Fibroblast of the aortic adventitia (primary cell): Measurements from ENCODE around the gene STK38L. TPM values are rescaled to one million over a fixed set of nuclear protein-coding genes. Genes with fewer than 3 reads are reported as not detected.

Experiments
- DNase-seq: peaks from one replicate; pipeline ENCODE4 v3.0.0-alpha.2; 2010; ENCODE audit warnings: low read depth
- H3K4me3 ChIP-seq: 2 replicates; pipeline ENCODE4 v1.5.1; 2011; ENCODE audit warnings: low read depth, mild to moderate bottlenecking, control low read depth, low read length, moderate library complexity
- CTCF ChIP-seq: IDR thresholded peaks from 2 replicates; pipeline ENCODE4 v1.5.1; 2011; ENCODE audit warnings: mild to moderate bottlenecking, low read length, control low read depth, inconsistent platforms; ENCODE audit not compliant: insufficient read depth
- total RNA-seq: library from RNA; depleted of rRNA; stranded (reverse); fragments of >200 nt; gene quantifications from 2 replicates; pipeline ENCODE4 v1.2.3, GENCODE V29; 2012; ENCODE audit warnings: low replicate concordance

STK38L gene
- total RNA-seq, 1 donor = 25.9 TPM

- no peak for DNase-seq
- no peak for TF ChIP-seq CTCF
- no peak overlapping the region for H3K4me3 ChIP-seq
Measured at GRCh38 chr12:27257104-27257843, 13.2 kb downstream of the STK38L start.

- DNase-seq = peak; percentile 57
- H3K4me3 ChIP-seq = no peak overlapping the region
- TF ChIP-seq CTCF = no peak
Measured at GRCh38 chr12:27260746-27261145, 16.7 kb downstream of the STK38L start.

GRCh38 chr12:27261866-27262265 lies 17.8 kb downstream of the STK38L start:
- no peak overlapping the region for H3K4me3 ChIP-seq
- no peak for DNase-seq
- no peak for TF ChIP-seq CTCF

GRCh38 chr12:27270148-27270547 lies 26.1 kb downstream of the STK38L start:
- no peak for TF ChIP-seq CTCF
- no peak overlapping the region for H3K4me3 ChIP-seq
- DNase-seq = no peak

- H3K4me3 ChIP-seq = no peak overlapping the region
- DNase-seq = no peak
- TF ChIP-seq CTCF = no peak
Measured at GRCh38 chr12:27271206-27271605, 27.1 kb downstream of the STK38L start.

- peak; percentile 78 for DNase-seq
- no peak for TF ChIP-seq CTCF
- H3K4me3 ChIP-seq = no peak overlapping the region
Measured at GRCh38 chr12:27272373-27273028, 28.4 kb downstream of the STK38L start.

GRCh38 chr12:27273114-27273513 lies 29.0 kb downstream of the STK38L start:
- no peak for DNase-seq
- TF ChIP-seq CTCF = no peak

More at GRCh38 chr12:27273114-27273513, 29.0 kb downstream of the STK38L start:
- no peak overlapping the region for H3K4me3 ChIP-seq
